22Rv1 (cell line): ENCODE measurements around the gene SMARCC2.

Source experiments
- H3K27ac ChIP-seq: fragments of 450-650 bp; 2 replicates; pipeline ENCODE4 v1.5.1; 2017
- ZFX ChIP-seq: fragments of 450-650 bp; IDR thresholded peaks from 2 replicates; pipeline ENCODE4 v1.6.1; 2017; ENCODE audit warnings: antibody characterized with exemption, borderline replicate concordance
- TF ChIP-seq, protein P1 (sequence below): fragments of 450-650 bp; IDR thresholded peaks from 2 replicates; pipeline ENCODE4 v1.5.1; 2017; ENCODE audit warnings: mild to moderate bottlenecking

Gene SMARCC2

DNA sequence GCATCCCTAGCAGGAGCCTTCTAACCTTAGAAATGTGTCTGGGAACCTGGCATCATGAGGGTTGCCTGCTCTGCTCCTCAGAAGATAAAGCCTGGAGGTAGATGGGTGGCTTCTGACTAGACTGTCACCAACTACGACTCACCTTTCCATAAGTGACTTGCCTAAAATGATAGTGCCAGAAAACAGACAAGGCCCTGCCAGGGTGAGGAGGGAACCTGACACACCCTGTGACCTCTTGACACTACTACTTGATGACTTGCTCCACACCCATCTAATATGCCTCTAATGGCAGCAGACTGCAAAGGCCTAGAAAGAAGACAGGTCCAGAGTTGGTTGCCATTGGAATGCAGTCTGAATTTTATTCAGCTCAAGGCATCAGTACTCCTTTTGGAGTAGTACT lies 23.1 kb upstream of the SMARCC2 start:
- H3K27ac ChIP-seq, result no peak overlapping the region
- TF ChIP-seq ZFX, result no peak
- TF ChIP-seq, protein P1, sequence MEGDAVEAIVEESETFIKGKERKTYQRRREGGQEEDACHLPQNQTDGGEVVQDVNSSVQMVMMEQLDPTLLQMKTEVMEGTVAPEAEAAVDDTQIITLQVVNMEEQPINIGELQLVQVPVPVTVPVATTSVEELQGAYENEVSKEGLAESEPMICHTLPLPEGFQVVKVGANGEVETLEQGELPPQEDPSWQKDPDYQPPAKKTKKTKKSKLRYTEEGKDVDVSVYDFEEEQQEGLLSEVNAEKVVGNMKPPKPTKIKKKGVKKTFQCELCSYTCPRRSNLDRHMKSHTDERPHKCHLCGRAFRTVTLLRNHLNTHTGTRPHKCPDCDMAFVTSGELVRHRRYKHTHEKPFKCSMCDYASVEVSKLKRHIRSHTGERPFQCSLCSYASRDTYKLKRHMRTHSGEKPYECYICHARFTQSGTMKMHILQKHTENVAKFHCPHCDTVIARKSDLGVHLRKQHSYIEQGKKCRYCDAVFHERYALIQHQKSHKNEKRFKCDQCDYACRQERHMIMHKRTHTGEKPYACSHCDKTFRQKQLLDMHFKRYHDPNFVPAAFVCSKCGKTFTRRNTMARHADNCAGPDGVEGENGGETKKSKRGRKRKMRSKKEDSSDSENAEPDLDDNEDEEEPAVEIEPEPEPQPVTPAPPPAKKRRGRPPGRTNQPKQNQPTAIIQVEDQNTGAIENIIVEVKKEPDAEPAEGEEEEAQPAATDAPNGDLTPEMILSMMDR, result no peak

DNA sequence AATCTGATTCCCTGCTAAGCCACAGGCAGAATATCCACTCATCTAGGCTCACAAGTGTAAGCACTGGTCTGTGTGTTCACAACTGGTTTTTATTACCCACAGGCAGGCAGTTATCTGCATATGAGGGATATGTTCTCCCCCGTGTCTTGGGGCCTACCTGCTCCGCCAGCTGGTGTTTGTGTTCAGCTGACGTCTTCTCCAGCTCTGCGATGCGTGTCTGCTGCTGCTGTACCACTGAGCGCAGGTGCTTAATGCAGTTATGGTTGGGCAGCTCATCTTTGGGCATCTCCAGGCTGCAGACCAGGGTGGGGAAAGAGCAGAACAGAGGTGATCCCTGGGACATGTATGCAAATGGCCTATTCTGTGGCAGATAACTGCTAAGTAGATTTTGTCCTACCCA lies 18.7 kb upstream of the SMARCC2 start:
- TF ChIP-seq, protein P1, result no peak
- no peak for TF ChIP-seq ZFX
- H3K27ac ChIP-seq, result no peak overlapping the region

DNA sequence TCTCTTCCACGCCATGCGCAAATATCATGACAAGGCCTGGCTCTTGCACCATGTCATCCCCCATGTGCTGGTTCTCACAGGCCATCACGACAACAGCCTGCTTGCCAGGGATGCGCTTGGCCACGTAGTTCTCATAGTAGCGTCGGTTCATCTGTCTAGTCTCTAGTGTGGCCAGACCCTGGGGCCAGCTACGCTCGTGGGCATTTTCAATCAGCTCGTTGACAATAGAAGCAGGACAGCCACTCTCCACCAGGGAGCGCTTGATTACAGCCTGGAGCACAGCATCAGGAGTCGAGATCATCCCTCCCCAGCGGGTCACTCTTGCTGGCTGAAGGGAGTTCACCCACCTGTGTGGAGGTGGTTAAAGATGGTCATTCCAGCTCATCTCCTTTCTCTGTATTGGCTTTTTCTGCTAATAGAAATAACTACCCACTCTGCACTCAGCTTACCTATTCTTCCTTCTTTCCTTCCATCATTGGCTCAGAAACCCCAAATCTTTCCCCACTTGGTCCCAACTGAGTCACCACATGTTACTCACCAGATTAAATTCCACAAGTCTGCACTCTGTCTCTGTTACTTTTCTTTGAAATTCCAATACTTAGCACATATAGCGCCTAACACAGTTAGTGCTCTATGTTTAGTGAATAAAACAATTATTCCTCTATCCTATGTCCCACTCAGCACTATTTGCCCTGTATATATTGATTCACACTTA lies 17.3 kb upstream of the SMARCC2 start:
- H3K27ac ChIP-seq, result 0 out of 2 replicates have a peak overlapping the region, but pooled peaks have one; percentile 19
- TF ChIP-seq, protein P1, result peak; percentile 84
- no peak for TF ChIP-seq ZFX

DNA sequence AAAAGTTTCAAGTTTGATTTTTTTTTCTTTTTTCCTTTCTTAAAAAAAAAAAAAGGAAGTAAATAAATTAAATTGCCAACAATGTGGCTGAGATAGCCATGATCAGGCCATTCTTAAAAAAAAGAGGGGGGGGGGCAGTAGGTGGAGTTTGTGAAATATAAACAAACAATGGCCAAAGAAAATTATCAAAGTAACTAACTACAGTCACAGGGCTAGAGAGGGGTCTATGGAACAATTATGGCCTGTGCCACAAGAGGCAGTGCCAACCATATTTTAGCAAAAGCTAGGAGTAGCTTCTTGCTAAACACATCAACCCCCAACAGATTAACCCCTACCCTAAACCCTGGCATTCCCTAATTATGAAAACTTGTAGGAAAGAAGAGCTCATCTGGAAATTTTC lies 16.2 kb upstream of the SMARCC2 start:
- TF ChIP-seq, protein P1, result no peak
- no peak for TF ChIP-seq ZFX
- H3K27ac ChIP-seq, result no peak overlapping the region

DNA sequence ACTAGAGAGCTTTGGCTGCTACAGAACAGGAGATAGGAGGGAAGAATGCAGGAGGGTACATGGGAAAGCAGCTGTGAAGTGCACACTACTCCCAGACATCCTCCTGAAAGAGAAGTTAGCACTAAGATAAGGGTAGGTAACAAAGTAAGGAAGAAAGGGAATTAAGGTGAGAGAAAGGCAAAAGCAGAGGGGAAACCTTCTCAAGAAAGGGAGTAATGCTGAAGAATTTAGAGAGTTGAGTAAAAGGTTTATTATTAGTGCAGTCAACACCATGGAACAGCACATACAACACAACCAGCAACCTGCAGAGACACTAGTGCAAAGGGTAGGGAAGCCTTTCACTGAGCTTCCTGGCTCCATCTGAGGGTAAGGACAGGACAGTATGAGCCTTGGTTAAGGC lies 15.0 kb upstream of the SMARCC2 start:
- TF ChIP-seq, protein P1, result no peak
- no peak for TF ChIP-seq ZFX

DNA sequence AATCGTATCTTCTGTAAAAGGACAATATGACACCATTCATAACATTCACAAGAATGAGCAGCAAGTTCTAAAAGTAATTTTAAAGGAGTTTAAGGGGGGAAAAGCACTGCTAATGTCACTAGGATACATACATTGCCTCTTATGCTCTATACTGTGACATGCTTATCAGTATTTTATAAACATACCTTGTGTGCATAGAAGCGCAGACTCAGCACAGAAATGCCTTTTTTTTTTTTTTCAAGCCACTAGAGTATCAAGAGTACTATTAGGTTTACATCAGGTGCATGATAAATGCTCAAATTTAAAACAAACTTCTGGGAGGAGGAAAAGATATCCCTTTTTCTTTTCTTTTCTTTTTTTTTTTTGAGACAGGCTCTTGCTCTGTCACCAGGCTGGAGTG lies 13.6 kb upstream of the SMARCC2 start:
- H3K27ac ChIP-seq, result peak overlapping the region; percentile 8; the same call in 1 of the 2 replicates
- TF ChIP-seq ZFX, result no peak
- TF ChIP-seq, protein P1, result no peak

More for the DNA sequence above, 15.0 kb upstream of the SMARCC2 start:
- H3K27ac ChIP-seq, result peak overlapping the region; percentile 4; the same call in 1 of the 2 replicates

DNA sequence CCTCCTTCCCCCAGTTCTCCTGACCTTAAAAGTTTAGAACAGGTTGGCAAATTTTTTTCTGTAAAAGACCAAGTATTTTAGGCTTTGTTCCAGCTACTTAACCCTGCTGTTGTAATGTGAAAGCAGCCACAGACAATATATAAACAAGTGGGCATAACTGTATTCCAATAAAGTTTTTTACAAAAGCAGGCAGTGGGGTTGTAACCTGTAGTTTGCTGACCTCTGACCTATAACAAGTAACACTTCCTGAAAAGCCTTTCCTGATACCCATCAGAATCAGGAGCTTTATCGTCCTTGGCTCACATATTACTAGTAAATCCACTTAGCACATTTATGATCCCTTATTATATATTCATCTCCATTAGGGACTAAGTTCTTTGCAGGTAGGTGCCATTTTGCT lies 13.1 kb upstream of the SMARCC2 start:
- TF ChIP-seq, protein P1, result no peak
- TF ChIP-seq ZFX, result no peak
- peak overlapping the region; percentile 8; the same call in 1 of the 2 replicates for H3K27ac ChIP-seq
